ENCODE measurements around the gene GCFC2.

GRCh38 chr2:75657798-75658197 lies 52.9 kb downstream of the GCFC2 start:
- TF ChIP-seq JUND (IDR thresholded peaks at IDR 0.05) (no peak), YY1 (IDR thresholded peaks at IDR 0.05) (no peak), NR2F2 (IDR thresholded peaks at IDR 0.05) (no peak), RAD21 (IDR thresholded peaks at IDR 0.05) (no peak), TAF1 (conservative IDR thresholded peaks at IDR 0.05) (no peak), HNF4G (IDR thresholded peaks at IDR 0.05) (no peak)
- TF ChIP-seq, protein P1, sequence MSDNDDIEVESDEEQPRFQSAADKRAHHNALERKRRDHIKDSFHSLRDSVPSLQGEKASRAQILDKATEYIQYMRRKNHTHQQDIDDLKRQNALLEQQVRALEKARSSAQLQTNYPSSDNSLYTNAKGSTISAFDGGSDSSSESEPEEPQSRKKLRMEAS (IDR thresholded peaks at IDR 0.05) = no peak
- TF ChIP-seq, protein P2, sequence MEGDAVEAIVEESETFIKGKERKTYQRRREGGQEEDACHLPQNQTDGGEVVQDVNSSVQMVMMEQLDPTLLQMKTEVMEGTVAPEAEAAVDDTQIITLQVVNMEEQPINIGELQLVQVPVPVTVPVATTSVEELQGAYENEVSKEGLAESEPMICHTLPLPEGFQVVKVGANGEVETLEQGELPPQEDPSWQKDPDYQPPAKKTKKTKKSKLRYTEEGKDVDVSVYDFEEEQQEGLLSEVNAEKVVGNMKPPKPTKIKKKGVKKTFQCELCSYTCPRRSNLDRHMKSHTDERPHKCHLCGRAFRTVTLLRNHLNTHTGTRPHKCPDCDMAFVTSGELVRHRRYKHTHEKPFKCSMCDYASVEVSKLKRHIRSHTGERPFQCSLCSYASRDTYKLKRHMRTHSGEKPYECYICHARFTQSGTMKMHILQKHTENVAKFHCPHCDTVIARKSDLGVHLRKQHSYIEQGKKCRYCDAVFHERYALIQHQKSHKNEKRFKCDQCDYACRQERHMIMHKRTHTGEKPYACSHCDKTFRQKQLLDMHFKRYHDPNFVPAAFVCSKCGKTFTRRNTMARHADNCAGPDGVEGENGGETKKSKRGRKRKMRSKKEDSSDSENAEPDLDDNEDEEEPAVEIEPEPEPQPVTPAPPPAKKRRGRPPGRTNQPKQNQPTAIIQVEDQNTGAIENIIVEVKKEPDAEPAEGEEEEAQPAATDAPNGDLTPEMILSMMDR (IDR thresholded peaks at IDR 0.05; ENCODE audit: low read depth, low read length, missing input control) = no peak
- TF ChIP-seq, protein P3, sequence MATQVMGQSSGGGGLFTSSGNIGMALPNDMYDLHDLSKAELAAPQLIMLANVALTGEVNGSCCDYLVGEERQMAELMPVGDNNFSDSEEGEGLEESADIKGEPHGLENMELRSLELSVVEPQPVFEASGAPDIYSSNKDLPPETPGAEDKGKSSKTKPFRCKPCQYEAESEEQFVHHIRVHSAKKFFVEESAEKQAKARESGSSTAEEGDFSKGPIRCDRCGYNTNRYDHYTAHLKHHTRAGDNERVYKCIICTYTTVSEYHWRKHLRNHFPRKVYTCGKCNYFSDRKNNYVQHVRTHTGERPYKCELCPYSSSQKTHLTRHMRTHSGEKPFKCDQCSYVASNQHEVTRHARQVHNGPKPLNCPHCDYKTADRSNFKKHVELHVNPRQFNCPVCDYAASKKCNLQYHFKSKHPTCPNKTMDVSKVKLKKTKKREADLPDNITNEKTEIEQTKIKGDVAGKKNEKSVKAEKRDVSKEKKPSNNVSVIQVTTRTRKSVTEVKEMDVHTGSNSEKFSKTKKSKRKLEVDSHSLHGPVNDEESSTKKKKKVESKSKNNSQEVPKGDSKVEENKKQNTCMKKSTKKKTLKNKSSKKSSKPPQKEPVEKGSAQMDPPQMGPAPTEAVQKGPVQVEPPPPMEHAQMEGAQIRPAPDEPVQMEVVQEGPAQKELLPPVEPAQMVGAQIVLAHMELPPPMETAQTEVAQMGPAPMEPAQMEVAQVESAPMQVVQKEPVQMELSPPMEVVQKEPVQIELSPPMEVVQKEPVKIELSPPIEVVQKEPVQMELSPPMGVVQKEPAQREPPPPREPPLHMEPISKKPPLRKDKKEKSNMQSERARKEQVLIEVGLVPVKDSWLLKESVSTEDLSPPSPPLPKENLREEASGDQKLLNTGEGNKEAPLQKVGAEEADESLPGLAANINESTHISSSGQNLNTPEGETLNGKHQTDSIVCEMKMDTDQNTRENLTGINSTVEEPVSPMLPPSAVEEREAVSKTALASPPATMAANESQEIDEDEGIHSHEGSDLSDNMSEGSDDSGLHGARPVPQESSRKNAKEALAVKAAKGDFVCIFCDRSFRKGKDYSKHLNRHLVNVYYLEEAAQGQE (IDR thresholded peaks at IDR 0.05) = no peak

Measured in liver (tissue), 3 donors.